ENCODE measurements around the gene SPECC1.
"Not testable (repeated sequence)": the region's sequence is repeated elsewhere in the genome, so short reads cannot be mapped to it uniquely, and the experiment has no call there.

SPECC1 gene

GRCh38 chr17:20327739-20328138 lies 318.6 kb downstream of the SPECC1 start:
- not testable (repeated sequence) for DNase-seq

GRCh38 chr17:20351405-20351804 lies 342.2 kb downstream of the SPECC1 start:
- DNase-seq = not testable (repeated sequence)

GRCh38 chr17:20352567-20352966 lies 343.4 kb downstream of the SPECC1 start:
- not testable (repeated sequence) for DNase-seq

GRCh38 chr17:20363846-20364245 lies 354.7 kb downstream of the SPECC1 start:
- not testable (repeated sequence) for DNase-seq

Data from cerebellar nuclear complex (tissue), 1 donor.